Dermis microvascular lymphatic vessel endothelial cell (primary cell): Measurements from ENCODE around the gene DHRS9. TPM values are rescaled to one million over a fixed set of nuclear protein-coding genes. Genes with fewer than 3 reads are reported as not detected.

Source experiments
- DNase-seq, 2 donors: peaks; one replicate each; pipeline versions ENCODE4 v3.0.0 to v3.0.0-alpha.2; 2010; ENCODE audit warnings: low read depth in 2 of 2
- total RNA-seq: library from RNA; depleted of rRNA; stranded (reverse); fragments of >200 nt; gene quantifications from 2 replicates; pipeline ENCODE4 v1.2.1, GENCODE V29; 2014

Gene DHRS9
- total RNA-seq, 1 donor from 2014 or later = not detected

GRCh38 chr2:169094676-169095075, 25.3 kb downstream of the DHRS9 start:
- no peak for DNase-seq

GRCh38 chr2:169095621-169096105, 26.3 kb downstream of the DHRS9 start:
- DNase-seq = no peak

GRCh38 chr2:169104848-169105247, 35.5 kb downstream of the DHRS9 start:
- DNase-seq = no peak

- DNase-seq = no peak
These were observed 36.1 kb downstream of the DHRS9 start for GRCh38 chr2:169105476-169105875.

GRCh38 chr2:169106134-169106533, 36.8 kb downstream of the DHRS9 start:
- no peak for DNase-seq

GRCh38 chr2:169106563-169107545, 37.5 kb downstream of the DHRS9 start:
- DNase-seq = no peak

GRCh38 chr2:169107645-169108044, 38.3 kb downstream of the DHRS9 start:
- no peak for DNase-seq

GRCh38 chr2:169108099-169108884, 38.9 kb downstream of the DHRS9 start:
- no peak for DNase-seq

- DNase-seq = peak; percentile 51 to 81
These were observed 40.4 kb downstream of the DHRS9 start for GRCh38 chr2:169109502-169110409.

GRCh38 chr2:169110419-169110818, 41.1 kb downstream of the DHRS9 start:
- DNase-seq = no peak

GRCh38 chr2:169110916-169111315, 41.6 kb downstream of the DHRS9 start:
- DNase-seq = peak in 1 of 2 donors; percentile 40

GRCh38 chr2:169112841-169113240, 43.5 kb downstream of the DHRS9 start:
- DNase-seq = no peak

- no peak for DNase-seq
These were observed 44.7 kb downstream of the DHRS9 start for GRCh38 chr2:169114056-169114455.

GRCh38 chr2:169116327-169116726, 47.0 kb downstream of the DHRS9 start:
- peak in 1 of 2 donors; percentile 3 for DNase-seq

GRCh38 chr2:169116993-169117392, 47.6 kb downstream of the DHRS9 start:
- no peak for DNase-seq

GRCh38 chr2:169118060-169118459, 48.7 kb downstream of the DHRS9 start:
- no peak for DNase-seq

- no peak for DNase-seq
These were observed 49.9 kb downstream of the DHRS9 start for GRCh38 chr2:169119123-169119760.

- DNase-seq = no peak
These were observed 50.5 kb downstream of the DHRS9 start for GRCh38 chr2:169119851-169120250.

- DNase-seq = no peak
These were observed 60.4 kb downstream of the DHRS9 start for GRCh38 chr2:169129703-169130243.
